Activated CD8-positive, alpha-beta T cell treated with anti-CD3 and anti-CD28 coated beads for 36 hours (primary cell): ENCODE data around the gene DLX4. TPM values are rescaled to one million over a fixed set of nuclear protein-coding genes. Genes with fewer than 3 reads are reported as not detected.

ENCODE experiments used
- ATAC-seq: fragments of 200-7000 bp; cut with Tn5 transposase; one replicate; pipeline ENCODE4 v1.10.0; 2021; ENCODE audit warnings: mild to moderate bottlenecking, moderate library complexity
- CTCF ChIA-PET: fragments of 350-600 bp; sonication (Branson Sonifier 250); formaldehyde crosslinking; loops from one replicate; lab custom pipeline; 2021; ENCODE audit warnings: antibody characterized with exemption; lab: Charles Lee
- POLR2A ChIA-PET: fragments of 350-600 bp; sonication (Branson Sonifier 250); formaldehyde crosslinking; loops from one replicate; lab custom pipeline; 2021; ENCODE audit warnings: antibody characterized with exemption; lab: Charles Lee
- DNase-seq: peaks from one replicate; pipeline ENCODE4 v3.0.0-alpha.2; 2020
- H3K27ac Mint-ChIP-seq: one replicate; pipeline ENCODE4 v1.8.0; 2021; ENCODE audit warnings: mild to moderate bottlenecking, mixed read lengths
- H3K27me3 Mint-ChIP-seq: one replicate; pipeline ENCODE4 v1.8.0; 2021; ENCODE audit warnings: mixed read lengths
- H3K36me3 Mint-ChIP-seq: one replicate; pipeline ENCODE4 v1.8.0; 2021; ENCODE audit warnings: low read depth, mixed read lengths
- H3K4me1 Mint-ChIP-seq: one replicate; pipeline ENCODE4 v1.8.0; 2021; ENCODE audit warnings: low read depth, mixed read lengths
- H3K4me3 Mint-ChIP-seq: one replicate; pipeline ENCODE4 v1.8.0; 2021; ENCODE audit warnings: mild to moderate bottlenecking, moderate library complexity, mixed read lengths
- H3K9me3 Mint-ChIP-seq: one replicate; pipeline ENCODE4 v1.8.0; 2021; ENCODE audit warnings: mixed read lengths
- CTCF ChIP-seq: fragments of 200-600 bp; IDR thresholded peaks from one replicate; pipeline ENCODE4 v1.8.0; 2022; ENCODE audit warnings: antibody characterized with exemption, mild to moderate bottlenecking
- intact Hi-C: fragments of 100-400 bp; cut with micrococcal nuclease; formaldehyde crosslinking; loops from one replicate; pipeline ENCODE4 v1.10.0; 2022
- total RNA-seq, 2 experiments: library from RNA; stranded (reverse); gene quantifications; one replicate each; pipeline ENCODE4 v1.2.3, GENCODE V29; 2021

The DLX4 gene
- total RNA-seq, 2 experiments from 2014 or later: 0.43 to 0.81 TPM

- Mint-ChIP-seq H3K9me3 (no peaks in the 10 kb centered on the region), H3K4me3 (no peak overlapping the region), H3K4me1 (no peaks in the 10 kb centered on the region), H3K27me3 (peaks cover 21% of the 10 kb centered on the region), H3K27ac (no peak overlapping the region), H3K36me3 (no peaks in the 10 kb centered on the region)
- ChIA-PET CTCF (interaction anchor here (1.2 kb wide), 1 partner anchor 75 kb away, joined by 3 read pairs; no protein-coding TSS in a partner anchor), POLR2A (no interaction called here)
- ATAC-seq (no peak), DNase-seq (no peak)
- TF ChIP-seq CTCF: no peak
- intact Hi-C loops: no loop called here
Measured at GRCh38 chr17:49936386-49936785, 32.6 kb upstream of the DLX4 start.

GRCh38 chr17:49939318-49939717 is 29.7 kb upstream of the DLX4 start:
- Mint-ChIP-seq H3K4me3 (no peak overlapping the region), H3K4me1 (no peaks in the 10 kb centered on the region), H3K27ac (no peak overlapping the region), H3K27me3 (peaks cover 17% of the 10 kb centered on the region), H3K9me3 (no peaks in the 10 kb centered on the region), H3K36me3 (no peaks in the 10 kb centered on the region)
- no peak for TF ChIP-seq CTCF
- no peak for DNase-seq
- ChIA-PET POLR2A (no interaction called here), CTCF (interaction anchor here (0.9 to 8.3 kb wide), 7 partner anchors 13 to 155 kb away, joined by 3 to 79 read pairs (median 3); partner anchors contain the start of gene DLX3)
- intact Hi-C loops: no loop called here
- ATAC-seq: no peak

GRCh38 chr17:49941427-49941826 is 27.6 kb upstream of the DLX4 start:
- ChIA-PET POLR2A (interaction anchor here (0.7 kb wide), 1 partner anchor 246 kb away, joined by 3 read pairs; no protein-coding TSS in a partner anchor), CTCF (interaction anchor here (1.4 to 8.3 kb wide), 3 partner anchors 11 to 56 kb away, joined by 3 to 79 read pairs (median 31); partner anchors contain the start of gene DLX3)
- Mint-ChIP-seq H3K36me3 (no peaks in the 10 kb centered on the region), H3K9me3 (no peaks in the 10 kb centered on the region), H3K4me3 (no peak overlapping the region), H3K27ac (no peak overlapping the region), H3K27me3 (peaks cover 22% of the 10 kb centered on the region), H3K4me1 (no peaks in the 10 kb centered on the region)
- ATAC-seq: no peak
- intact Hi-C loops: no loop called here
- no peak for DNase-seq
- no peak for TF ChIP-seq CTCF

GRCh38 chr17:49942947-49943346 is 26.0 kb upstream of the DLX4 start:
- H3K27ac Mint-ChIP-seq: no peak overlapping the region
- H3K9me3 Mint-ChIP-seq: no peaks in the 10 kb centered on the region
- ChIA-PET POLR2A (no interaction called here), CTCF (interaction anchor here (1.4 to 8.3 kb wide), 2 partner anchors 15 to 55 kb away, joined by 3 to 79 read pairs; partner anchors contain the start of gene DLX3)
- ATAC-seq (no peak), DNase-seq (no peak)
- H3K36me3 Mint-ChIP-seq: no peaks in the 10 kb centered on the region
- H3K27me3 Mint-ChIP-seq: peaks cover 24% of the 10 kb centered on the region
- intact Hi-C loops: no loop called here
- no peak for TF ChIP-seq CTCF
- no peak overlapping the region for H3K4me3 Mint-ChIP-seq
- H3K4me1 Mint-ChIP-seq: no peaks in the 10 kb centered on the region

- CTCF ChIA-PET: interaction anchor here (1.0 to 8.3 kb wide), 2 partner anchors 8 to 53 kb away, joined by 3 to 79 read pairs; partner anchors contain the start of gene DLX3
- POLR2A ChIA-PET: no interaction called here
- Mint-ChIP-seq H3K9me3 (no peaks in the 10 kb centered on the region), H3K36me3 (no peaks in the 10 kb centered on the region), H3K27me3 (peaks cover 22% of the 10 kb centered on the region), H3K4me1 (no peaks in the 10 kb centered on the region), H3K27ac (no peak overlapping the region), H3K4me3 (no peak overlapping the region)
- DNase-seq (no peak), ATAC-seq (no peak)
- TF ChIP-seq CTCF: no peak
- intact Hi-C loops: no loop called here
Measured at GRCh38 chr17:49944273-49944870, 24.6 kb upstream of the DLX4 start.
